H1 (cell line): ENCODE data around the gene EIF2B2. TPM values are rescaled to one million over a fixed set of nuclear protein-coding genes. Genes with fewer than 3 reads are reported as not detected.

ENCODE experiments used
- CBX8 ChIP-seq: fragments of 300-800, 300-1000 bp; sonication (generic); IDR thresholded peaks from 2 replicates; pipeline ENCODE4 v1.7.1; 2016; ENCODE audit warnings: low read depth, low read length, borderline replicate concordance
- CHD2 ChIP-seq: IDR thresholded peaks from 2 replicates; pipeline ENCODE4 v1.6.1; 2012; ENCODE audit warnings: low read length, improper control_type of control experiment
- EZH2 ChIP-seq: fragments of 200-600 bp; sonication (generic); IDR thresholded peaks from 2 replicates; pipeline ENCODE4 v1.7.1; 2012; ENCODE audit warnings: low read depth, mild to moderate bottlenecking, moderate library complexity, low read length, inconsistent platforms; ENCODE audit not compliant: severe bottlenecking
- GTF2F1 ChIP-seq: IDR thresholded peaks from 2 replicates; pipeline ENCODE4 v1.6.1; 2012; ENCODE audit warnings: low read depth, low read length, improper control_type of control experiment, borderline replicate concordance
- HDAC2 ChIP-seq, 2 experiments: fragments of 300-600 bp in 1 of 2; sonication (generic) in 1 of 2; IDR thresholded peaks; 2 replicates each; pipeline ENCODE4 v1.6.1; 2011 to 2012; ENCODE audit warnings: low read depth in 2 of 2, low read length in 2 of 2, mild to moderate bottlenecking in 2 of 2, moderate library complexity in 2 of 2, borderline replicate concordance in 1 of 2, inconsistent platforms in 1 of 2
- NRF1 ChIP-seq: IDR thresholded peaks from 2 replicates; pipeline ENCODE4 v1.6.1; 2011; ENCODE audit warnings: mild to moderate bottlenecking, low read depth, low read length, improper control_type of control experiment
- PHF8 ChIP-seq: fragments of 200-600 bp; sonication (generic); conservative IDR thresholded peaks from 2 replicates; pipeline ENCODE4 v1.7.1; 2012; ENCODE audit warnings: low read depth, mild to moderate bottlenecking, inconsistent platforms, low read length, moderate library complexity
- polyA plus RNA-seq, 7 experiments: library from polyadenylated mRNA; depleted of rRNA in 3 of 7; stranded (reverse) in 5 of 7; unstranded in 2 of 7; fragments of >200 nt in 5 of 7; fragments of 200-250 nt in 2 of 7; gene quantifications; 1 replicate in 5 of 7; 2 replicates in 1 of 7; 4 replicates in 1 of 7; pipeline versions ENCODE4 v1.2.1 to v1.2.3, GENCODE V29; 2011 to 2013; ENCODE audit warnings: missing spikeins in 2 of 7, mixed read lengths in 2 of 7
- total RNA-seq: library from RNA; stranded (reverse); fragmentation: NEBNext Ultra II Directional; extraction: Animal tissue kit (Norgen Biotek cat#: 25700); gene quantifications from 2 replicates; pipeline ENCODE4 v1.2.1, GENCODE V29; 2021
- TF ChIP-seq, protein P1 (sequence below): fragments of 300-600 bp; sonication (generic); IDR thresholded peaks from 2 replicates; pipeline ENCODE4 v1.7.1; 2012; ENCODE audit warnings: low read length, moderate library complexity, mild to moderate bottlenecking, inconsistent platforms; ENCODE audit not compliant: insufficient replicate concordance
- TF ChIP-seq, protein P2 (sequence below): IDR thresholded peaks from 2 replicates; pipeline ENCODE4 v1.6.1; 2011; ENCODE audit warnings: low read depth, mild to moderate bottlenecking, low read length; ENCODE audit not compliant: insufficient read depth

EIF2B2 gene
- total and polyA plus RNA-seq, 2 of the 8 experiments (the other 6 are each of a cell fraction or from before 2014, with no cell fraction given): 42.6 to 79.9 TPM

- TF ChIP-seq CBX8 (no peak), EZH2 (peak; percentile 37), GTF2F1 (no peak), NRF1 (peak; percentile 96), CHD2 (0 out of 2 replicates have a peak, but pooled peaks have one; percentile 10), PHF8 (peak; percentile 87), HDAC2 (IDR thresholded peaks at IDR 0.05; ENCODE audit: borderline replicate concordance in 1 of 2, low read depth in 2 of 2, low read length in 2 of 2) (0 out of 4 replicates have a peak, but pooled peaks of 1 of the 2 experiments have one; percentile 51)
- TF ChIP-seq, protein P1, sequence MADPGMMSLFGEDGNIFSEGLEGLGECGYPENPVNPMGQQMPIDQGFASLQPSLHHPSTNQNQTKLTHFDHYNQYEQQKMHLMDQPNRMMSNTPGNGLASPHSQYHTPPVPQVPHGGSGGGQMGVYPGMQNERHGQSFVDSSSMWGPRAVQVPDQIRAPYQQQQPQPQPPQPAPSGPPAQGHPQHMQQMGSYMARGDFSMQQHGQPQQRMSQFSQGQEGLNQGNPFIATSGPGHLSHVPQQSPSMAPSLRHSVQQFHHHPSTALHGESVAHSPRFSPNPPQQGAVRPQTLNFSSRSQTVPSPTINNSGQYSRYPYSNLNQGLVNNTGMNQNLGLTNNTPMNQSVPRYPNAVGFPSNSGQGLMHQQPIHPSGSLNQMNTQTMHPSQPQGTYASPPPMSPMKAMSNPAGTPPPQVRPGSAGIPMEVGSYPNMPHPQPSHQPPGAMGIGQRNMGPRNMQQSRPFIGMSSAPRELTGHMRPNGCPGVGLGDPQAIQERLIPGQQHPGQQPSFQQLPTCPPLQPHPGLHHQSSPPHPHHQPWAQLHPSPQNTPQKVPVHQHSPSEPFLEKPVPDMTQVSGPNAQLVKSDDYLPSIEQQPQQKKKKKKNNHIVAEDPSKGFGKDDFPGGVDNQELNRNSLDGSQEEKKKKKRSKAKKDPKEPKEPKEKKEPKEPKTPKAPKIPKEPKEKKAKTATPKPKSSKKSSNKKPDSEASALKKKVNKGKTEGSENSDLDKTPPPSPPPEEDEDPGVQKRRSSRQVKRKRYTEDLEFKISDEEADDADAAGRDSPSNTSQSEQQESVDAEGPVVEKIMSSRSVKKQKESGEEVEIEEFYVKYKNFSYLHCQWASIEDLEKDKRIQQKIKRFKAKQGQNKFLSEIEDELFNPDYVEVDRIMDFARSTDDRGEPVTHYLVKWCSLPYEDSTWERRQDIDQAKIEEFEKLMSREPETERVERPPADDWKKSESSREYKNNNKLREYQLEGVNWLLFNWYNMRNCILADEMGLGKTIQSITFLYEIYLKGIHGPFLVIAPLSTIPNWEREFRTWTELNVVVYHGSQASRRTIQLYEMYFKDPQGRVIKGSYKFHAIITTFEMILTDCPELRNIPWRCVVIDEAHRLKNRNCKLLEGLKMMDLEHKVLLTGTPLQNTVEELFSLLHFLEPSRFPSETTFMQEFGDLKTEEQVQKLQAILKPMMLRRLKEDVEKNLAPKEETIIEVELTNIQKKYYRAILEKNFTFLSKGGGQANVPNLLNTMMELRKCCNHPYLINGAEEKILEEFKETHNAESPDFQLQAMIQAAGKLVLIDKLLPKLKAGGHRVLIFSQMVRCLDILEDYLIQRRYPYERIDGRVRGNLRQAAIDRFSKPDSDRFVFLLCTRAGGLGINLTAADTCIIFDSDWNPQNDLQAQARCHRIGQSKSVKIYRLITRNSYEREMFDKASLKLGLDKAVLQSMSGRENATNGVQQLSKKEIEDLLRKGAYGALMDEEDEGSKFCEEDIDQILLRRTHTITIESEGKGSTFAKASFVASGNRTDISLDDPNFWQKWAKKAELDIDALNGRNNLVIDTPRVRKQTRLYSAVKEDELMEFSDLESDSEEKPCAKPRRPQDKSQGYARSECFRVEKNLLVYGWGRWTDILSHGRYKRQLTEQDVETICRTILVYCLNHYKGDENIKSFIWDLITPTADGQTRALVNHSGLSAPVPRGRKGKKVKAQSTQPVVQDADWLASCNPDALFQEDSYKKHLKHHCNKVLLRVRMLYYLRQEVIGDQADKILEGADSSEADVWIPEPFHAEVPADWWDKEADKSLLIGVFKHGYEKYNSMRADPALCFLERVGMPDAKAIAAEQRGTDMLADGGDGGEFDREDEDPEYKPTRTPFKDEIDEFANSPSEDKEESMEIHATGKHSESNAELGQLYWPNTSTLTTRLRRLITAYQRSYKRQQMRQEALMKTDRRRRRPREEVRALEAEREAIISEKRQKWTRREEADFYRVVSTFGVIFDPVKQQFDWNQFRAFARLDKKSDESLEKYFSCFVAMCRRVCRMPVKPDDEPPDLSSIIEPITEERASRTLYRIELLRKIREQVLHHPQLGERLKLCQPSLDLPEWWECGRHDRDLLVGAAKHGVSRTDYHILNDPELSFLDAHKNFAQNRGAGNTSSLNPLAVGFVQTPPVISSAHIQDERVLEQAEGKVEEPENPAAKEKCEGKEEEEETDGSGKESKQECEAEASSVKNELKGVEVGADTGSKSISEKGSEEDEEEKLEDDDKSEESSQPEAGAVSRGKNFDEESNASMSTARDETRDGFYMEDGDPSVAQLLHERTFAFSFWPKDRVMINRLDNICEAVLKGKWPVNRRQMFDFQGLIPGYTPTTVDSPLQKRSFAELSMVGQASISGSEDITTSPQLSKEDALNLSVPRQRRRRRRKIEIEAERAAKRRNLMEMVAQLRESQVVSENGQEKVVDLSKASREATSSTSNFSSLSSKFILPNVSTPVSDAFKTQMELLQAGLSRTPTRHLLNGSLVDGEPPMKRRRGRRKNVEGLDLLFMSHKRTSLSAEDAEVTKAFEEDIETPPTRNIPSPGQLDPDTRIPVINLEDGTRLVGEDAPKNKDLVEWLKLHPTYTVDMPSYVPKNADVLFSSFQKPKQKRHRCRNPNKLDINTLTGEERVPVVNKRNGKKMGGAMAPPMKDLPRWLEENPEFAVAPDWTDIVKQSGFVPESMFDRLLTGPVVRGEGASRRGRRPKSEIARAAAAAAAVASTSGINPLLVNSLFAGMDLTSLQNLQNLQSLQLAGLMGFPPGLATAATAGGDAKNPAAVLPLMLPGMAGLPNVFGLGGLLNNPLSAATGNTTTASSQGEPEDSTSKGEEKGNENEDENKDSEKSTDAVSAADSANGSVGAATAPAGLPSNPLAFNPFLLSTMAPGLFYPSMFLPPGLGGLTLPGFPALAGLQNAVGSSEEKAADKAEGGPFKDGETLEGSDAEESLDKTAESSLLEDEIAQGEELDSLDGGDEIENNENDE: no peak
- TF ChIP-seq, protein P2, sequence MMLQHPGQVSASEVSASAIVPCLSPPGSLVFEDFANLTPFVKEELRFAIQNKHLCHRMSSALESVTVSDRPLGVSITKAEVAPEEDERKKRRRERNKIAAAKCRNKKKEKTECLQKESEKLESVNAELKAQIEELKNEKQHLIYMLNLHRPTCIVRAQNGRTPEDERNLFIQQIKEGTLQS: no peak
Observed at GRCh38 chr14:75050852-75051555, 48.3 kb downstream of the EIF2B2 start, which contains the start of gene MLH3 (continued).
